GM18868 (cell line): Measurements from ENCODE around the gene GALNT9.

Experiments used
- ATAC-seq: cut with Tn5 transposase; IDR thresholded peaks from one replicate; pipeline ENCODE4 v1.9.1; 2021; ENCODE audit warnings: mild to moderate bottlenecking, moderate library complexity; ENCODE audit not compliant: unreplicated experiment

The GALNT9 gene

GRCh38 chr12:132327336-132328171 is 1.8 kb downstream of the GALNT9 start:
- no peak for ATAC-seq

GRCh38 chr12:132326646-132327045 is 2.7 kb downstream of the GALNT9 start:
- ATAC-seq = no peak

GRCh38 chr12:132325733-132326130 is 3.7 kb downstream of the GALNT9 start:
- no peak for ATAC-seq

- ATAC-seq = no peak
Measured at GRCh38 chr12:132324841-132325732, 4.3 kb downstream of the GALNT9 start.

- no peak for ATAC-seq
Measured at GRCh38 chr12:132324173-132324572, 5.2 kb downstream of the GALNT9 start.

GRCh38 chr12:132323171-132324010 is 6.0 kb downstream of the GALNT9 start:
- ATAC-seq = no peak

- ATAC-seq = no peak
Measured at GRCh38 chr12:132322206-132323132, 6.9 kb downstream of the GALNT9 start.

- ATAC-seq = no peak
Measured at GRCh38 chr12:132321321-132322118, 7.9 kb downstream of the GALNT9 start.

- no peak for ATAC-seq
Measured at GRCh38 chr12:132320767-132321211, 8.6 kb downstream of the GALNT9 start.

GRCh38 chr12:132319991-132320570 is 9.3 kb downstream of the GALNT9 start:
- ATAC-seq = no peak

GRCh38 chr12:132319359-132319950 is 9.9 kb downstream of the GALNT9 start:
- ATAC-seq = no peak

GRCh38 chr12:132318618-132319033 is 10.8 kb downstream of the GALNT9 start:
- no peak for ATAC-seq

- no peak for ATAC-seq
Measured at GRCh38 chr12:132318135-132318534, 11.3 kb downstream of the GALNT9 start.

- no peak for ATAC-seq
Measured at GRCh38 chr12:132317233-132317938, 12.0 kb downstream of the GALNT9 start.

- ATAC-seq = no peak
Measured at GRCh38 chr12:132316497-132317232, 12.7 kb downstream of the GALNT9 start.

GRCh38 chr12:132315951-132316350 is 13.4 kb downstream of the GALNT9 start:
- ATAC-seq = no peak

- ATAC-seq = no peak
Measured at GRCh38 chr12:132315507-132315906, 13.9 kb downstream of the GALNT9 start.
